ENCODE measurements around the gene CRYAA.
"Not testable (repeated sequence)": the region's sequence is repeated elsewhere in the genome, so short reads cannot be mapped to it uniquely, and the experiment has no call there.

Gene CRYAA

GRCh38 chr21:43176621-43177020 lies 7.8 kb downstream of the CRYAA start:
- not testable (repeated sequence) for DNase-seq (ENCODE audit: insufficient read length, low spot score); FAIRE-seq

- not testable (repeated sequence) for FAIRE-seq; DNase-seq (ENCODE audit: insufficient read length, low spot score)
Measured at GRCh38 chr21:43177043-43177906, 8.5 kb downstream of the CRYAA start.

DNA sequence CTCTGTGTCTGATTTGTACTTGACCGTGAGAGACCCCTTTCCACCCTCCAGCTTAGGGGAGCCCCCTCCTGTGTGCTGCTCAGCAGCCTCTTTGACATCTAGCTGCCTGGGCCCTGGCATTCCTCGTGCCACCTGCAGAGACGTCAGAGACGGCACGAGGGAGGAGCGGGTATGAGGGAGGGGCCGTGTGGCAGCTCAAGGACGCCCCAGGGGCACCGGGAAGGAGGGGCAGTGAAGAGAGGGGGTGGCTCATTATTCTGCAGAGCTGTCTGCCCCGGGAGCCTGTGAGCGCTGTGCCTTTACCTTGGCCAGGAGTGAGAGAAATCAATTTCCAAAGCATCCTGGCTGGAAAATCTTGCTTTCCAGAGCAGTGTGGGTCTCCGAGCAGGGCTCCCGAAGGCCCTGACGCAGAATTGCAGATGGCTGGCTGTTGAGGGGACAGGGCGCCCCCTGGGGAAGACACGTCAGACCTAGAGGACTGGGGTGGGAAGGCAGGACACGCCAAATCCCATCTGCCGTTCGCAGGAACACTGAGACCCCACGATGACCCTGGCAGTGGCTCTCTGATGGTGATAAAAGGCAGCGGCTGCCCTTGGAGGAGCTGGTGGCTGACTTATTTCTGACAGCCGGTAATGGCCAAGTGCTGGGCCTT lies 9.5 kb downstream of the CRYAA start:
- not testable (repeated sequence) for FAIRE-seq; DNase-seq (ENCODE audit: insufficient read length, low spot score)

GRCh38 chr21:43181033-43181432 lies 12.2 kb downstream of the CRYAA start:
- not testable (repeated sequence) for FAIRE-seq; DNase-seq (ENCODE audit: insufficient read length, low spot score)

DNA sequence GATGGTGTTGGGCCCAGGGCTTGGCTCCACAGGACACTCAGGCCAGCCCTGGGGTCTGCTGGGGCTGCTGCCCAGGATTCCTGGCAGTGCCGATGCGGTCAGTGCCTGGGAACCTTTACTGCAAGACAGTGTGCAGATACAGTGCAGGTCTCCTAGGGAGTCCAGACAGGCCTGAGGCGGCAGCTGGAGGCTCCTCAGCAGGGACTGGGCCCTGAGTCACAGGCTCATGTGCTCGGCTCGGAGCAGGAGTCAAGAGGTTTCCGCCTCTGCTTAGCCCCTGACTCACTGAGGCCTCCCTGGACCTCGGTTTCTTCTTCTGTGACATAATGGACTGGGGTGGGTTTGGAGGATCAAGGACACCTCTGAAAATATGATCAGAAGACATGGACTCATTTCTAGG lies 18.5 kb downstream of the CRYAA start:
- FAIRE-seq; DNase-seq (ENCODE audit: insufficient read length, low spot score): not testable (repeated sequence)

GRCh38 chr21:43187715-43188114 lies 18.9 kb downstream of the CRYAA start:
- FAIRE-seq (no peak), DNase-seq (ENCODE audit: insufficient read length, low spot score) (no peak)
- TF ChIP-seq CTCF (IDR thresholded peaks at IDR 0.05; ENCODE audit: insufficient read depth, missing control alignments) = no peak

DNA sequence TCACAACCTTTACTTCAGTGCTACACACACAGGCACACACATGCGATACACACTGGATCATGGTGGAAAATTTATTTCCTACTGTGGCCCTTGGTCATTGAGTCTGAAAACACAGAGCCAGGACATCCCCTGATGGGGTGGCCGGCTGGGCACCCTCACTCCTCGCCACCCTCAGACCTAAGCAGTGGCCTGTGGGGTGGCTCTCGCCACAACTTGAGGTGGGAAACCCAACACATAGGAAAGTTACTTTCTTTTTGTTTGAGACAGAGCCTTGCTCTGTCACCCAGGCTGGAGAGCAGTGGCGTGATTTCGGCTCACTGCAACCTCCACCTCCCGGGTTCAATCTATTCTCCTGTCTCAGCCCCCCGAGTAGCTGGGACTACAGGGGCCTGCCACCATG lies 19.4 kb downstream of the CRYAA start:
- no peak for DNase-seq (ENCODE audit: insufficient read length, low spot score)
- FAIRE-seq = no peak
- no peak for TF ChIP-seq CTCF (IDR thresholded peaks at IDR 0.05; ENCODE audit: insufficient read depth, missing control alignments)

- no peak for FAIRE-seq
- DNase-seq (ENCODE audit: insufficient read length, low spot score) = no peak
- TF ChIP-seq CTCF (IDR thresholded peaks at IDR 0.05; ENCODE audit: insufficient read depth, missing control alignments) = no peak
Measured at GRCh38 chr21:43188592-43189210, 19.9 kb downstream of the CRYAA start.

- FAIRE-seq (no peak), DNase-seq (ENCODE audit: insufficient read length, low spot score) (no peak)
- no peak for TF ChIP-seq CTCF (IDR thresholded peaks at IDR 0.05; ENCODE audit: insufficient read depth, missing control alignments)
Measured at GRCh38 chr21:43189936-43190335, 21.1 kb downstream of the CRYAA start.
